HG03045 (cell line): ENCODE measurements around the gene PROSER1.
"Not testable (repeated sequence)": the region's sequence is repeated elsewhere in the genome, so short reads cannot be mapped to it uniquely, and the experiment has no call there.

Source experiments
- ATAC-seq: cut with Tn5 transposase; IDR thresholded peaks from one replicate; pipeline ENCODE4 v1.9.1; 2021; ENCODE audit warnings: mild to moderate bottlenecking, moderate library complexity; ENCODE audit not compliant: unreplicated experiment

PROSER1 gene

GRCh38 chr13:39037880-39038568 is at the start of gene PROSER1, which contains the start of gene NHLRC3:
TSS of gene PROSER1 (minus strand) at chr13:39038089. CDS start at chr13:39037242, 847 bp downstream.
TSS of gene NHLRC3 (plus strand) at chr13:39038456. CDS start at chr13:39038640, 184 bp downstream.
- peak; percentile 76 for ATAC-seq

GRCh38 chr13:39086251-39086945 is 48.5 kb upstream of the PROSER1 start:
- ATAC-seq: not testable (repeated sequence)

- no peak for ATAC-seq
Measured at GRCh38 chr13:39073983-39074382, 36.1 kb upstream of the PROSER1 start.

GRCh38 chr13:39072842-39073241 is 35.0 kb upstream of the PROSER1 start:
- ATAC-seq: no peak

GRCh38 chr13:39062004-39062403 is 24.1 kb upstream of the PROSER1 start:
- no peak for ATAC-seq

- ATAC-seq: no peak
Measured at GRCh38 chr13:39058040-39058439, 20.2 kb upstream of the PROSER1 start.

- no peak for ATAC-seq
Measured at GRCh38 chr13:39056018-39056417, 18.1 kb upstream of the PROSER1 start.

- ATAC-seq: no peak
Measured at GRCh38 chr13:39054112-39054511, 16.2 kb upstream of the PROSER1 start.

- no peak for ATAC-seq
Measured at GRCh38 chr13:39052944-39053343, 15.1 kb upstream of the PROSER1 start.

GRCh38 chr13:39051157-39051556 is 13.3 kb upstream of the PROSER1 start:
- no peak for ATAC-seq

- ATAC-seq: no peak
Measured at GRCh38 chr13:39049274-39049673, 11.4 kb upstream of the PROSER1 start.

- ATAC-seq: no peak
Measured at GRCh38 chr13:39048806-39049205, 10.9 kb upstream of the PROSER1 start.

- no peak for ATAC-seq
Measured at GRCh38 chr13:39047560-39047959, 9.7 kb upstream of the PROSER1 start.

- ATAC-seq: peak; percentile 86
Measured at GRCh38 chr13:39044536-39044935, 6.6 kb upstream of the PROSER1 start.

- no peak for ATAC-seq
Measured at GRCh38 chr13:39040206-39040605, 2.3 kb upstream of the PROSER1 start.

- ATAC-seq: no peak
Measured at GRCh38 chr13:39039041-39039440, 1.2 kb upstream of the PROSER1 start.

- peak; percentile 31 for ATAC-seq
Measured at GRCh38 chr13:39038569-39039030, 711 bp upstream of the PROSER1 start.

- peak; percentile 27 for ATAC-seq
Measured at GRCh38 chr13:39037410-39037879, 444 bp downstream of the PROSER1 start.

- ATAC-seq: no peak
Measured at GRCh38 chr13:39036212-39036611, 1.7 kb downstream of the PROSER1 start.

- no peak for ATAC-seq
Measured at GRCh38 chr13:39035799-39036198, 2.1 kb downstream of the PROSER1 start.

GRCh38 chr13:39035204-39035603 is 2.7 kb downstream of the PROSER1 start:
- no peak for ATAC-seq

GRCh38 chr13:39034085-39034484 is 3.8 kb downstream of the PROSER1 start:
- no peak for ATAC-seq
